Fibroblast of lung (primary cell): Measurements from ENCODE around the gene RXFP1.

Source experiments
- EZH2 ChIP-seq: IDR thresholded peaks from 2 replicates; pipeline ENCODE4 v1.5.1; 2012; ENCODE audit warnings: low read length, control low read depth, mild to moderate bottlenecking; ENCODE audit errors: missing control alignments
- TF ChIP-seq, protein P1 (sequence below), 2 donors: IDR thresholded peaks in 1 of 2; conservative IDR thresholded peaks in 1 of 2; 1 replicate in 1 of 2; 2 replicates in 1 of 2; pipeline ENCODE4 v1.5.1; 2011 to 2012; ENCODE audit warnings: low read length in 2 of 2, control low read depth in 1 of 2, inconsistent platforms in 1 of 2, low read depth in 1 of 2, mild to moderate bottlenecking in 1 of 2

- TF ChIP-seq, protein P1, sequence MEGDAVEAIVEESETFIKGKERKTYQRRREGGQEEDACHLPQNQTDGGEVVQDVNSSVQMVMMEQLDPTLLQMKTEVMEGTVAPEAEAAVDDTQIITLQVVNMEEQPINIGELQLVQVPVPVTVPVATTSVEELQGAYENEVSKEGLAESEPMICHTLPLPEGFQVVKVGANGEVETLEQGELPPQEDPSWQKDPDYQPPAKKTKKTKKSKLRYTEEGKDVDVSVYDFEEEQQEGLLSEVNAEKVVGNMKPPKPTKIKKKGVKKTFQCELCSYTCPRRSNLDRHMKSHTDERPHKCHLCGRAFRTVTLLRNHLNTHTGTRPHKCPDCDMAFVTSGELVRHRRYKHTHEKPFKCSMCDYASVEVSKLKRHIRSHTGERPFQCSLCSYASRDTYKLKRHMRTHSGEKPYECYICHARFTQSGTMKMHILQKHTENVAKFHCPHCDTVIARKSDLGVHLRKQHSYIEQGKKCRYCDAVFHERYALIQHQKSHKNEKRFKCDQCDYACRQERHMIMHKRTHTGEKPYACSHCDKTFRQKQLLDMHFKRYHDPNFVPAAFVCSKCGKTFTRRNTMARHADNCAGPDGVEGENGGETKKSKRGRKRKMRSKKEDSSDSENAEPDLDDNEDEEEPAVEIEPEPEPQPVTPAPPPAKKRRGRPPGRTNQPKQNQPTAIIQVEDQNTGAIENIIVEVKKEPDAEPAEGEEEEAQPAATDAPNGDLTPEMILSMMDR (conservative IDR thresholded peaks at IDR 0.05 in 1 of 2, IDR thresholded peaks at IDR 0.05 in 1 of 2; ENCODE audit: low read depth in 1 of 2, low read length in 2 of 2), result no peak
- no peak for TF ChIP-seq EZH2
Observed at GRCh38 chr4:158617956-158618355, 96.3 kb downstream of the RXFP1 start.
